HEK293 (cell line): Measurements from ENCODE around the gene SLC25A47.

Experiments used
- ZNF324 ChIP-seq: fragments of 450-650 bp; formaldehyde crosslinking; IDR thresholded peaks from 2 replicates; pipeline ENCODE4 v1.5.1; 2016; ENCODE audit warnings: missing biosample characterization, missing genetic modification characterization
- TF ChIP-seq, protein P1 (sequence below): fragments of 450-650 bp; formaldehyde crosslinking; IDR thresholded peaks from 2 replicates; pipeline ENCODE4 v1.5.1; 2016; ENCODE audit warnings: missing biosample characterization, missing genetic modification characterization

DNA sequence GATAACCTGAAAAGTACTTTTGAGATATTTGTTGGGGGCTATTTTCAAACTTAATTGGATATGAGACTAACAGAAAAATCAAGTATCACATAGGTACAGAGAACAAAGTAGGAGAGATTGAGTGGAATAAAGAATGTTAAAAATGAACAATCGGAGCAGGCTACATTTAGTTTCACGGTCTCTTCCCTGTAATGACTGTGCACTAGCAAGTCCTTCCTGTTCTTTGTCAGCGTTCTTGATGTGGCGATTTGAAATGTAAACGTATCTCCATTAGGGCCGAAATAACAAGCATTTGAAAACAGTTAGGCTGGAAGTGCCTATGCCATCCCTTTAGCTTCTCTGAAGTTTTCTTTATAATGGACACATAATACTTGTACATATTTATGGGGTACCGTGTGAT is 47.9 kb upstream of the SLC25A47 start:
- no peak for TF ChIP-seq ZNF324
- TF ChIP-seq, protein P1, sequence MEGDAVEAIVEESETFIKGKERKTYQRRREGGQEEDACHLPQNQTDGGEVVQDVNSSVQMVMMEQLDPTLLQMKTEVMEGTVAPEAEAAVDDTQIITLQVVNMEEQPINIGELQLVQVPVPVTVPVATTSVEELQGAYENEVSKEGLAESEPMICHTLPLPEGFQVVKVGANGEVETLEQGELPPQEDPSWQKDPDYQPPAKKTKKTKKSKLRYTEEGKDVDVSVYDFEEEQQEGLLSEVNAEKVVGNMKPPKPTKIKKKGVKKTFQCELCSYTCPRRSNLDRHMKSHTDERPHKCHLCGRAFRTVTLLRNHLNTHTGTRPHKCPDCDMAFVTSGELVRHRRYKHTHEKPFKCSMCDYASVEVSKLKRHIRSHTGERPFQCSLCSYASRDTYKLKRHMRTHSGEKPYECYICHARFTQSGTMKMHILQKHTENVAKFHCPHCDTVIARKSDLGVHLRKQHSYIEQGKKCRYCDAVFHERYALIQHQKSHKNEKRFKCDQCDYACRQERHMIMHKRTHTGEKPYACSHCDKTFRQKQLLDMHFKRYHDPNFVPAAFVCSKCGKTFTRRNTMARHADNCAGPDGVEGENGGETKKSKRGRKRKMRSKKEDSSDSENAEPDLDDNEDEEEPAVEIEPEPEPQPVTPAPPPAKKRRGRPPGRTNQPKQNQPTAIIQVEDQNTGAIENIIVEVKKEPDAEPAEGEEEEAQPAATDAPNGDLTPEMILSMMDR (tag by site-specific recombination), result no peak
